ENCODE results near the gene PHF19. TPM values are rescaled to one million over a fixed set of nuclear protein-coding genes. Genes with fewer than 3 reads are reported as not detected.

The PHF19 gene
- total RNA-seq, 1 experiment from 2014 or later: 73.4 TPM

DNA sequence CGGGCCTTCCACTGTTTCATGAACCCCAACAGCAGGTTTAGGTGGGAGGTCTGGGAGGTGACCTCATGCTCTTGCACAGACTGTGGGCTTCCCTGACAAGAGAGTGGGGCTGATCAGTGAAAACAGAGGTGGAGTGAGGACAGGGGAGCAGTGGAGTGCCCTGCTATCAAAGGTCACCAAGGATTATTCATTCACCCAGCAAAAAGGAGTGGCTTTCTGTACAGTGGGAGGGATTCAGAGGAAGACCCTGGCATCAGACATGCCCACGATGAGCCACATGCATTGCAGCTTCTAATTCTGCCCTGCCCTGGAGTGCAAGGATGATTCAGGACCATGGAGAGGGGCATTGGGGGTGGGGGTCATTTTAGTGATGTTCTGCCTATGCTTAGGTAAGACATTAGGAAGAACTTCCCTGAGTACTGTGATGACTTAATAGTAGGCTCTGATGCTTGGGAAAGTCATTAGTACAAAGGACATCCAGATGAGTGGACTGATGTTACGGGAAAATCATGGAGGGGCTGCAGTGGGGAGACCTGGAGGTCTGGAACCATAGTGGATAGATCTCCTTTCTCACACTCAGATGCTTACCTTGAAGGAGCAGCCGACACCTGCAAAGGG lies 36.8 kb upstream of the PHF19 start:
- no peak for DNase-seq (ENCODE audit: low read depth)

DNA sequence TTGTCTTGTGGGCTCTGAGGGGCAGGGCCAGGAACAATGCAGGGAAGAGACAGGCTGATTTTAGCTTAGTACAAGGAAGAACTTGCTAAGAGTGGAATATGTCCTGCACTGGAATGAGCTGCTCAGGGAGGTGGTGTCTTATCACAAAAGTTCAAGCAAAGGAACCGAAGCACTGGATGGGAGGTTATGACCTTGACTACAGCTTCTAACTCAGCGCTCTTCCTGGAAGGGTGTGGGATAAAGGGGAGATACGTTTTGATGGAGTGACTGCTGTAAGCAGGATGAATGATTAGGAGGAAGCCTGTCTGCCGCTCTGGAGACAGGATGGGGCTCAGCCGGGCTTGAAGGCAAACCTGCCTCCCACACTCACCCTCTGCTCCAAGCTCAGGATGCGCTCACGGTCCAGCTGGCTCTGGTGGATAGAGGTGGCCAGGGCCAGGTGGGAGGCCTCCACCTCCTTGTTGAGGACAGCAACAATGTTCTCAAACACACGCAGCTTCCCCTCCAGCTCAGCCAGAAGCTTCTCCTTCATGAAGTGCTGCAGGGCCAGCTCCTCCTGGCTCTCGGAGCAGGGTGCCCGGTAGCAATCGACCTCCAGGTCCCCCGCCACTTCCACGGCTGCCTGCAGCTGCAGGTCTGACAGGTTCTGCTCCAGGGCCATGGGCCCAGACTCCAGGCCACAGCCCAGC lies 36.1 kb upstream of the PHF19 start:
- DNase-seq (ENCODE audit: low read depth): no peak

- no peak for DNase-seq (ENCODE audit: low read depth)
Observed at GRCh38 chr9:120911295-120911837, 34.4 kb upstream of the PHF19 start.

DNA sequence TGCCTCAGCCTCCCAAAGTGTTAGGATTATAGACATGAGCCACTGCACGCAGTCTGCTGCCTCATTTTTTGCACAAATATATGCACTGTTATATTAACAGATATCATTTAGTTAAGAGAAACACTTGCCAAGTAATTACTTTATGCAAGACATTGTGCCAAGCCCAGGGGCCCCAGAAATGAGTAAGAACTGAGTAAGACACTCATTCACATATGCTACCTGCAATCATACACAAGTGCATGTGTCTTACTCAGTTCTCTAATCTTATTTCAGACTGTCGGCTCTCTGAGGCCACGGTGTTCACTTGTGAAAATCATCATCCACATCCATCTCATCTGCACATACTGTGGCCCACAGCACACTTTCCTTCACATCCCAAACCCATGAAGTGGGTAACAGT lies 33.7 kb upstream of the PHF19 start:
- peak; percentile 30 for DNase-seq (ENCODE audit: low read depth)

DNA sequence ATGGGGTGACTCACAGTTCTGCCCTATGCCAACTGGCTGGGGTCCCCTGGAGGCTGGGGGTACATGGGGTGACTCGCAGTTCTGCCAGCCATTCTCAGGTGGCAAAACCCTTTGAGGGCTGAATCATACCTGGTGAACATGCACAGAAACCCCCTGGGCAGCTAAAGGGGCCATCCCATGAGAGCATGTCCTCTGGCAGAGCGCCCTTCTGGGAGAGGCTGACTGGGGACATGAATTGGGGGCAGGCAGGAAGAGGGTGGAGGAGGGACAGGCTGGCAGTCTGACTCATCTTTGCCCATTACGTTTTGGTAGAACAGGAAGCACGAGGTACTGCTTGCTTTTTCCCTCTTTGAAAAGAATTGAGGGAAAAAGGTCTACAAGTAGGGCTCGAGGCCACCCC lies 32.9 kb upstream of the PHF19 start:
- DNase-seq (ENCODE audit: low read depth): peak; percentile 60

DNA sequence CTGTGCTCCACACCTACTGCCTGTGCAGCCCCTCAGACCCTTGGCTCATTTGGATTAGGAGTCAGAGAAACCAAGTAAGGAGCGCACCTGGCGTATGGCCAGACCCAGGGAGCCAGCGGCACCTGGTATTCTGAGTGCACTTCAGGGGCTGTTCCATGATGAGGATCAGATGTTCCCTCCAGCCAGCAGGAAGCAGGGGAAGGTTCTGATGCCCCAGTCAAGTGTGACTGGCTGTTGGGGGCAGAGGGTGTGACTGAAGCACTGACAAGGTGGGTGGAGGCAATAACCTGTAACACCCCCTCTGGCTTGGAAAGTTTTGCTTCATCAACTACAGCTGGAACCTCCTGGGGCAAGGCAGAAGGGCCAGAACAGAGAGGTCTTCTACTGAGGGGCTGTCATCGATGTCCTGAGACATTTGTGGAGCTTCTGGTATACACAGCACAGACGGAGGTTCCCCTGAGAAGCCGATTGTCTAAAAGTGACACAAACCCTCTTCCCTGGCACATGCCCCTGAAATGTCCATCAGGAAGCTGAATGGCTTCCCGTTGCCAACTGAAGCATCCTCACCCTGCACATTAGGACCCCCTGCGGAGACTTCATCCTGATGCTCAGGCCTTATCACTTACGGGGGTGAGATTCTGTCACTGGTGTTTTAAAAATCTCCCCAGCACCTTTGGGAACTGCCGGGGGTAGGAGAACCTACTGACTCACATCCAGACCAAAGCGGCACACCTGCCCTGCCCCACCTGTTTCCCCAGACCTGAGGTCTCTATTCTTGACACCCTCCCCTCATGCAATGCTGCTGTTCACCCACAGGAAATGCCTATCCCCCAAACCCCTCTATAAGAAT lies 28.6 kb upstream of the PHF19 start:
- no peak for DNase-seq (ENCODE audit: low read depth)

GRCh38 chr9:120904978-120905301 lies 28.0 kb upstream of the PHF19 start:
- DNase-seq (ENCODE audit: low read depth): no peak

GRCh38 chr9:120904061-120904977 lies 27.3 kb upstream of the PHF19 start:
- no peak for DNase-seq (ENCODE audit: low read depth)

- DNase-seq (ENCODE audit: low read depth): no peak
Observed at GRCh38 chr9:120902569-120903535, 25.9 kb upstream of the PHF19 start.

DNA sequence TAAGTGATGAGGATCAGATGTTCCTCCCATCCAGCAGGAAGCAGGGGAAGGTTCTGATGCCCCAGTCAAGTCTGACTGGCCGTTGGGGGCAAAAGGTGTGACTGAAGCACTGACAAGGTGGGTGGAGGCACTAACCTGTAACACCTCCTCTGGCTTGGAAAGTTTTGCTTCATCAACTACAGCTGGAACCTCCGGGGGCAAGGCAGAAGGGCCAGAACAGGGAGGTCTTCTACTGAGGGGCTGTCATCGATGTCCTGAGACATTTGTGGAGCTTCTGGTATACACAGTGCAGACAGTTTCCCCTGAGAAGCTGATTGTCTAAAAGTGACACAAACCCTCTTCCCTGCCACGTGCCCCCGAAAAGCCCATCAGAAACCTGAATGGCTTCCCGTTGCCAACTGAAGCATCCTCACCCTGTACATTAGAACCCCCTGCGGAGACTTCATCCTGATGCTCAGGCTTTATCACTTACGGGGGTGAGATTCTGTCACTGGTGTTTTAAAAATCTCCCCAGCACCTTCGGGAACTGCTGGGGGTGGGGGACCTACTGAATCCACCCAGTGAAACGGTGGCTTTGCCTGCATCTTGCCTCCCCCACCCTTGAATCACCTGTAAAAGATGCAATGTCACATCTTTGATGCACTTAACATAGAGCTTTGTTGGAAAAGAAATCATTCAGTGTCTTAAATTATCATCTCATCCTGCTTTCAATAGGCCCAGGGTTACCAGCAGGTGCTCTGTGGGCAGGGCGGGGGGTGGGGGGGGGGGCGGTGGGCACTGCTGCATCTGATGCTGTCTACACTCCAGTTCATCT lies 25.0 kb upstream of the PHF19 start:
- no peak for DNase-seq (ENCODE audit: low read depth)

- DNase-seq (ENCODE audit: low read depth): no peak
Observed at GRCh38 chr9:120900824-120901223, 23.8 kb upstream of the PHF19 start.

GRCh38 chr9:120899490-120900068 lies 22.6 kb upstream of the PHF19 start:
- no peak for DNase-seq (ENCODE audit: low read depth)

DNA sequence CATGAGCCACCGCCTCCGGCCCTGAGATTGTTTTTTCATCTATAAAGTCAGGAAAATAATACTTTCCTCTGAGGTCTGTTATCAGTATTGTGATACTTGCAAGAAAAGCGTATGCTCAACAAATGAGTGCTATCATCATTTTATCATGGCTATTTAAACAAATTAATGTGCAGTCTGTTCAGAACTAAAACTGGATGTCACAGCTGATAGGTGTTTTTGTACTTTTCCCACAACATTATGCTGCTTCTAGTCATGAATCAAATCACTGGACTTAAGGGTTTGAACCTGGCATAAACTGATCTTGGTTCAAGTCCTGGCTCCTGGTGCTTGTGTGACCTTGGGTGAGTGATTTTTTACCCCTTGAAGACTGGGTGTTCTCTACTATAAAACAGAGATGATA lies 21.4 kb upstream of the PHF19 start:
- DNase-seq (ENCODE audit: low read depth): no peak

DNA sequence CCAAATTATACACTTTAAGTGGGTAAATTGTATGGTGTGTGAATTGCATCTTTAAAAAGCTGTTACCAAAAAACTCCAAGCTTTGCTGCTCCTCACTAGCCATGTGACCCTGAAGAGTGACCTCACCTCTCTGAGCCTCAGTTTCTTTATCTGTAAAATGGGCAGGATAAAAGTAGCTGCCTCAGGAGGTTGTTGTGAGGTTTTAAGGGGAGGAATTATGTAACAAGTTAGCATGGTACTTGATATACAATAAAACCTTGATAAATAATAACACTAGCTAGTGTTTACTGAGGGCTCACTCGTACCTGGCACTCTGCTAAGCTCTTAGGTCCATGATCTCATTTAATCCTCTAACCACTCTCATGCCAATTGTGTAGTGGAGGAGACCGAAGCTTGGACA lies 19.0 kb upstream of the PHF19 start:
- DNase-seq (ENCODE audit: low read depth): no peak

- DNase-seq (ENCODE audit: low read depth): no peak
Observed at GRCh38 chr9:120894321-120895148, 17.5 kb upstream of the PHF19 start.

DNA sequence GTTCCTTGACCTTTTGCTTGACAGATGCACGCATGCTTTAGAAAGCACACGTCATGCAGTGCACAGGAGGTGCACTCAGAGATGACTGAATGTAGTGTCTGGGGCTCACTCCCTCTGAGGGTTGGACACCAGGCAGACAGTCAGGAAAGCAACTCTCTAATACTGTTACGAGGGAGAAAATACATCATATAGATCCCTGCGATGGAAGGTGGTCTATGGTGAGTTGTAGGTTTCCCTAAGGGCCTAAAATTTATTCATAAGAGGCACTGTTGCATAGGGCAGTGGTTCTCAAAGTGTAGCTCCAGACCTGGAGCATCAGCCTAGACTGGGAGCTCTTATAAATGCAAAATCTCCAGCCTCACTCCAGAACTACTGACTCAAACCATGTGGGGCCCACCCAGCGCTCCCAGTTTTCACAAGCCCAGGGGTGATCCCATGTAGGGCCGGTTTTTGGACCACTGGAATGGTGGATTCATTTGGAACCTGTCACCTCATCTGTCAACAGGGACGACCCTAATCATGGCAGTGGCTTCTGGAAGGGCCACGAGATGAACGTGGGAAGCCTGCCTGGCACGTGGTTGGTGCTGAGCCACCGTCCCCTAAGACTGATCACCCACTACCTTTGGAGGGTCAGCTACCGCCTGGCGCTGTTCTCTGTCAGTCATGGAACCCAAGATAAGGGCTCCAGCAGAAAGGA lies 16.8 kb upstream of the PHF19 start:
- DNase-seq (ENCODE audit: low read depth): peak; percentile 64

GRCh38 chr9:120892748-120893610 lies 16.0 kb upstream of the PHF19 start:
- peak; percentile 93 for DNase-seq (ENCODE audit: low read depth)

Data from RPMI7951 (cell line).